Stimulated activated memory B cell treated with anti-CD40 and anti-IgM and Interleukin-4, amounts not matched to agents 10 μg/mL and 1 μg/mL and 100 μg/mL, for 72 hours (primary cell): ENCODE data around the gene EDA.

ENCODE experiments used
- ATAC-seq: fragments of 150-1000 bp; cut with Tn5 transposase; 2 replicates; pipeline ENCODE4 v1.10.0; 2021
- H3K27ac Mint-ChIP-seq: one replicate; pipeline ENCODE4 v1.8.0; 2022; ENCODE audit warnings: mild to moderate bottlenecking, mixed read lengths
- H3K27me3 Mint-ChIP-seq: one replicate; pipeline ENCODE4 v1.8.0; 2022; ENCODE audit warnings: mixed read lengths
- H3K36me3 Mint-ChIP-seq: one replicate; pipeline ENCODE4 v1.8.0; 2022; ENCODE audit warnings: mixed read lengths
- H3K4me1 Mint-ChIP-seq: one replicate; pipeline ENCODE4 v1.8.0; 2022; ENCODE audit warnings: mixed read lengths
- H3K4me3 Mint-ChIP-seq: one replicate; pipeline ENCODE4 v1.8.0; 2022; ENCODE audit warnings: mild to moderate bottlenecking, moderate library complexity, mixed read lengths
- H3K9me3 Mint-ChIP-seq: one replicate; pipeline ENCODE4 v1.8.0; 2022; ENCODE audit warnings: mixed read lengths

The EDA gene

GRCh38 chrX:69670001-69670555 is 54.2 kb downstream of the EDA start:
- Mint-ChIP-seq H3K36me3 (no peaks in the 10 kb centered on the region), H3K4me1 (no peaks in the 10 kb centered on the region), H3K9me3 (peaks cover 28% of the 10 kb centered on the region), H3K27me3 (no peaks in the 10 kb centered on the region), H3K4me3 (no peak overlapping the region), H3K27ac (no peak overlapping the region)
- ATAC-seq: no peak

GRCh38 chrX:69674891-69675290 is 59.0 kb downstream of the EDA start:
- ATAC-seq: no peak
- no peaks in the 10 kb centered on the region for H3K4me1 Mint-ChIP-seq

GRCh38 chrX:69705818-69706217 is 89.9 kb downstream of the EDA start:
- ATAC-seq: no peak
- Mint-ChIP-seq H3K4me3 (no peak overlapping the region), H3K9me3 (peaks cover 6% of the 10 kb centered on the region), H3K4me1 (no peaks in the 10 kb centered on the region), H3K36me3 (no peaks in the 10 kb centered on the region), H3K27me3 (no peaks in the 10 kb centered on the region), H3K27ac (no peak overlapping the region)

More at GRCh38 chrX:69674891-69675290, 59.0 kb downstream of the EDA start:
- no peaks in the 10 kb centered on the region for H3K36me3 Mint-ChIP-seq
- no peak overlapping the region for H3K27ac Mint-ChIP-seq
- no peaks in the 10 kb centered on the region for H3K27me3 Mint-ChIP-seq
- peaks cover 23% of the 10 kb centered on the region for H3K9me3 Mint-ChIP-seq
- H3K4me3 Mint-ChIP-seq: no peak overlapping the region

GRCh38 chrX:69718102-69718501 is 102.2 kb downstream of the EDA start:
- H3K4me1 Mint-ChIP-seq: no peaks in the 10 kb centered on the region
- H3K9me3 Mint-ChIP-seq: peaks cover 8% of the 10 kb centered on the region
- no peaks in the 10 kb centered on the region for H3K27me3 Mint-ChIP-seq
- no peaks in the 10 kb centered on the region for H3K36me3 Mint-ChIP-seq
- no peak overlapping the region for H3K27ac Mint-ChIP-seq
- ATAC-seq: no peak
- no peak overlapping the region for H3K4me3 Mint-ChIP-seq

GRCh38 chrX:69724307-69724706 is 108.4 kb downstream of the EDA start:
- H3K9me3 Mint-ChIP-seq: peaks cover 6% of the 10 kb centered on the region

GRCh38 chrX:69740317-69740716 is 124.4 kb downstream of the EDA start:
- Mint-ChIP-seq H3K27me3 (no peaks in the 10 kb centered on the region), H3K4me1 (no peaks in the 10 kb centered on the region), H3K9me3 (peaks cover 8% of the 10 kb centered on the region), H3K27ac (no peak overlapping the region), H3K36me3 (no peaks in the 10 kb centered on the region), H3K4me3 (no peak overlapping the region)
- ATAC-seq: no peak

More at GRCh38 chrX:69724307-69724706, 108.4 kb downstream of the EDA start:
- Mint-ChIP-seq H3K36me3 (no peaks in the 10 kb centered on the region), H3K4me3 (no peak overlapping the region), H3K27me3 (no peaks in the 10 kb centered on the region), H3K27ac (no peak overlapping the region), H3K4me1 (no peaks in the 10 kb centered on the region)
- no peak for ATAC-seq

GRCh38 chrX:69741721-69742120 is 125.8 kb downstream of the EDA start:
- no peak overlapping the region for H3K4me3 Mint-ChIP-seq
- peaks cover 8% of the 10 kb centered on the region for H3K9me3 Mint-ChIP-seq
- no peaks in the 10 kb centered on the region for H3K36me3 Mint-ChIP-seq
- ATAC-seq: no peak
- no peaks in the 10 kb centered on the region for H3K27me3 Mint-ChIP-seq
- H3K27ac Mint-ChIP-seq: no peak overlapping the region
- H3K4me1 Mint-ChIP-seq: no peaks in the 10 kb centered on the region

GRCh38 chrX:69746051-69746450 is 130.1 kb downstream of the EDA start:
- Mint-ChIP-seq H3K9me3 (peaks cover 5% of the 10 kb centered on the region), H3K4me3 (no peak overlapping the region), H3K4me1 (no peaks in the 10 kb centered on the region), H3K27me3 (no peaks in the 10 kb centered on the region), H3K36me3 (no peaks in the 10 kb centered on the region), H3K27ac (no peak overlapping the region)
- ATAC-seq: no peak

- Mint-ChIP-seq H3K27ac (no peak overlapping the region), H3K4me3 (no peak overlapping the region), H3K4me1 (no peaks in the 10 kb centered on the region), H3K36me3 (no peaks in the 10 kb centered on the region), H3K9me3 (peaks cover 2% of the 10 kb centered on the region), H3K27me3 (no peaks in the 10 kb centered on the region)
- ATAC-seq: no peak
These were observed 132.1 kb downstream of the EDA start for GRCh38 chrX:69748055-69748454.

- Mint-ChIP-seq H3K9me3 (no peaks in the 10 kb centered on the region), H3K36me3 (no peaks in the 10 kb centered on the region), H3K4me1 (no peaks in the 10 kb centered on the region), H3K27me3 (no peaks in the 10 kb centered on the region), H3K27ac (no peak overlapping the region), H3K4me3 (no peak overlapping the region)
- ATAC-seq: no peak
These were observed 144.2 kb downstream of the EDA start for GRCh38 chrX:69759921-69760625.

GRCh38 chrX:69761633-69762032 is 145.7 kb downstream of the EDA start:
- Mint-ChIP-seq H3K27ac (no peak overlapping the region), H3K4me3 (no peak overlapping the region), H3K4me1 (no peaks in the 10 kb centered on the region), H3K9me3 (peaks cover 2% of the 10 kb centered on the region), H3K27me3 (no peaks in the 10 kb centered on the region), H3K36me3 (no peaks in the 10 kb centered on the region)
- ATAC-seq: no peak

- H3K36me3 Mint-ChIP-seq: no peaks in the 10 kb centered on the region
- no peaks in the 10 kb centered on the region for H3K27me3 Mint-ChIP-seq
- no peak for ATAC-seq
- H3K9me3 Mint-ChIP-seq: peaks cover 2% of the 10 kb centered on the region
- no peak overlapping the region for H3K4me3 Mint-ChIP-seq
- no peaks in the 10 kb centered on the region for H3K4me1 Mint-ChIP-seq
- H3K27ac Mint-ChIP-seq: no peak overlapping the region
These were observed 146.4 kb downstream of the EDA start for GRCh38 chrX:69762340-69762739.

- no peak for ATAC-seq
- Mint-ChIP-seq H3K9me3 (peaks cover 10% of the 10 kb centered on the region), H3K36me3 (no peaks in the 10 kb centered on the region), H3K27ac (no peak overlapping the region), H3K4me3 (no peak overlapping the region), H3K4me1 (no peaks in the 10 kb centered on the region), H3K27me3 (no peaks in the 10 kb centered on the region)
These were observed 177.5 kb downstream of the EDA start for GRCh38 chrX:69793260-69793935.

- Mint-ChIP-seq H3K9me3 (peaks cover 12% of the 10 kb centered on the region), H3K4me3 (no peak overlapping the region), H3K36me3 (no peaks in the 10 kb centered on the region), H3K4me1 (no peaks in the 10 kb centered on the region), H3K27me3 (no peaks in the 10 kb centered on the region), H3K27ac (no peak overlapping the region)
- no peak for ATAC-seq
These were observed 179.8 kb downstream of the EDA start for GRCh38 chrX:69795702-69796101.

- H3K4me1 Mint-ChIP-seq: no peaks in the 10 kb centered on the region
- no peak overlapping the region for H3K4me3 Mint-ChIP-seq
- ATAC-seq: no peak
- no peaks in the 10 kb centered on the region for H3K36me3 Mint-ChIP-seq
- H3K9me3 Mint-ChIP-seq: peaks cover 3% of the 10 kb centered on the region
- no peaks in the 10 kb centered on the region for H3K27me3 Mint-ChIP-seq
- no peak overlapping the region for H3K27ac Mint-ChIP-seq
These were observed 191.5 kb downstream of the EDA start for GRCh38 chrX:69807400-69807799.

- peaks cover 3% of the 10 kb centered on the region for H3K9me3 Mint-ChIP-seq
- H3K36me3 Mint-ChIP-seq: no peaks in the 10 kb centered on the region
- no peak overlapping the region for H3K4me3 Mint-ChIP-seq
- no peaks in the 10 kb centered on the region for H3K4me1 Mint-ChIP-seq
- H3K27me3 Mint-ChIP-seq: no peaks in the 10 kb centered on the region
- no peak overlapping the region for H3K27ac Mint-ChIP-seq
- no peak for ATAC-seq
These were observed 192.5 kb downstream of the EDA start for GRCh38 chrX:69808375-69808774.
